ENCODE data around the gene BLM.

DNA sequence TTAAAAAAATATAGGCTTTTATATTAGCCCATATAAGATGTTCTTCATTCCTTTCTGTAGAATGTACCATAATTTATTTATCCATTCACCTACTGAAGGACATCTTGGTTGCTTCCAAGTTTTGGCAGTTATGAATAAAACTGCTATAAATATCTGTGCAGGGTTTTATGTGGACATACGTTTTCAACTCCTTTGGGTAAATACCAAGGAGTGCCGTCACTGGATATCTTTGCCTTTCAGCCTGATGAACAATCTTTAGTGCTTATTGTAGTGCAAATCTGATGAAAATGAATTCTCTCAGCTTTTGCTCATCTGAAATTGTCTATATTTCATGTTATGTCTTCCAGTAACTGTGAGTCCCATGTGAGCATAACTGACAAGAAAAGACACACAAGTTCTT, 26.6 kb upstream of the BLM start:
- no peak for TF ChIP-seq POLR2AphosphoS5 (IDR thresholded peaks at IDR 0.05)
- TF ChIP-seq POLR2A (IDR thresholded peaks at IDR 0.05) = no peak

Measured in breast epithelium (tissue), 3 donors.